ENCODE measurements around the gene COPS7A. TPM values are rescaled to one million over a fixed set of nuclear protein-coding genes. Genes with fewer than 3 reads are reported as not detected.
A peak's percentile ranks its signal among the peaks of the same experiment; 100 is the strongest.

The COPS7A gene, protein sequence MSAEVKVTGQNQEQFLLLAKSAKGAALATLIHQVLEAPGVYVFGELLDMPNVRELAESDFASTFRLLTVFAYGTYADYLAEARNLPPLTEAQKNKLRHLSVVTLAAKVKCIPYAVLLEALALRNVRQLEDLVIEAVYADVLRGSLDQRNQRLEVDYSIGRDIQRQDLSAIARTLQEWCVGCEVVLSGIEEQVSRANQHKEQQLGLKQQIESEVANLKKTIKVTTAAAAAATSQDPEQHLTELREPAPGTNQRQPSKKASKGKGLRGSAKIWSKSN
- total RNA-seq (10 to 100 TPM; 51.3 to 69.3 (median 60.1) TPM), polyA plus RNA-seq (10 to 100 TPM; 48.6 to 52.5 (median 52.3) TPM)

DNA sequence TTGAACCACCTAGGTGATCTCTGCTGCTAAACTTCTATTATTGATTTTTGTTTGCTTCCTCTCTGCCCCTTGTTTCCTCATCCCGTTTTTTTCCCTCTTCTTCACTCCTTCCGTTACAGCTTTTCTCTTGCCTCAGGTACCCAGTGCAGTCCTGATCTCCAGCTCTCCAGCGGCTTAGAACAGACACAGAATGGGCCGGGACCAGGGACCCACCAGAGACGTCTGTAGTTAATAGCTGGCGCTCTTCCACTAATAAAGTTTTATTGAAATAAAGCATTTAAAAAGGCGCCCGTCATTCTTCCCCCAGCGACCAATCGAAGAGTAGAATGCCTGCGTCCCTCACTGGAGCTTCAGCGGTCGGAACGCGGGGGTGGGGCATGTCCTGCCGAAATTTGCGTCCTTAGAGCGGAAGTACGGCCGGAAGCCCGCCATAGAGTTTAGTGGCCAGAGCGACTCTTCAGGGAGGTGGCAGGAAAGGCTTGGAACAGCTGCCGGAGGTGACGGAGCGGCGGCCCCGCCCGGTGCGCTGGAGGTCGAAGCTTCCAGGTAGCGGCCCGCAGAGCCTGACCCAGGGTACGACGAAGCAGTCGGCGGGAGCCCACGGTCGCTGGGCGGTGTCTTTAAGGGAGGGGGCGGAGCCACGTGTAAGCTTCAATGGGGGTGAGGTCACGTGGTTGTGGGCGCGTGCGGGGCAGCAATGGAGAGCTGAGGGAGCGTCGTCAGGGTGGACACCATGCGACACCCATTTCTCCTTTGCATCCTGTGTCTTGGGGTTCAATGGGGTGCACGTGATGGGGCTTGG is at the start of gene COPS7A:
COPS7A (plus strand) TSS at position 440 of the 802 bp plus-strand sequence. CDS start 611 bp downstream, outside the sequence.
- WGBS, 2 donors, result 0 to 1% methylated on average over 49 of the region's 49 CpGs
- TF ChIP-seq, protein P1, sequence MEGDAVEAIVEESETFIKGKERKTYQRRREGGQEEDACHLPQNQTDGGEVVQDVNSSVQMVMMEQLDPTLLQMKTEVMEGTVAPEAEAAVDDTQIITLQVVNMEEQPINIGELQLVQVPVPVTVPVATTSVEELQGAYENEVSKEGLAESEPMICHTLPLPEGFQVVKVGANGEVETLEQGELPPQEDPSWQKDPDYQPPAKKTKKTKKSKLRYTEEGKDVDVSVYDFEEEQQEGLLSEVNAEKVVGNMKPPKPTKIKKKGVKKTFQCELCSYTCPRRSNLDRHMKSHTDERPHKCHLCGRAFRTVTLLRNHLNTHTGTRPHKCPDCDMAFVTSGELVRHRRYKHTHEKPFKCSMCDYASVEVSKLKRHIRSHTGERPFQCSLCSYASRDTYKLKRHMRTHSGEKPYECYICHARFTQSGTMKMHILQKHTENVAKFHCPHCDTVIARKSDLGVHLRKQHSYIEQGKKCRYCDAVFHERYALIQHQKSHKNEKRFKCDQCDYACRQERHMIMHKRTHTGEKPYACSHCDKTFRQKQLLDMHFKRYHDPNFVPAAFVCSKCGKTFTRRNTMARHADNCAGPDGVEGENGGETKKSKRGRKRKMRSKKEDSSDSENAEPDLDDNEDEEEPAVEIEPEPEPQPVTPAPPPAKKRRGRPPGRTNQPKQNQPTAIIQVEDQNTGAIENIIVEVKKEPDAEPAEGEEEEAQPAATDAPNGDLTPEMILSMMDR (IDR thresholded peaks at IDR 0.05), result no peak
- TF ChIP-seq POLR2A (IDR thresholded peaks at IDR 0.05) (peak; percentile 13 to 52), POLR2AphosphoS5 (IDR thresholded peaks at IDR 0.05) (peak; percentile 46 to 85 (median 77)), EP300 (IDR thresholded peaks at IDR 0.05) (peak in 1 of 4 donors; percentile 19)
- Histone ChIP-seq H3K4me1 (peaks cover 0 to 15% (median 14%) of the 10 kb centered on the region in 4 donors), H3K4me3 (peak within 1 kb of the TSS; percentile 52 to 67 (median 55)), H3K27ac (peak within 1 kb of the TSS; percentile 80 to 86 (median 84)), H3K36me3 (peaks cover 3 to 22% (median 13%) of the 10 kb centered on the region in 4 donors), H3K27me3 (no peaks in the 10 kb centered on the region), H3K9me3 (no peaks in the 10 kb centered on the region)
- intact Hi-C loops (cut with DNase I), result loop anchor here (1.0 to 5.0 kb wide), 2 partner anchors 35 to 62 kb away; partner anchors contain the start of genes ING4 and ZNF384
- peak; percentile 99 for DNase-seq

DNA sequence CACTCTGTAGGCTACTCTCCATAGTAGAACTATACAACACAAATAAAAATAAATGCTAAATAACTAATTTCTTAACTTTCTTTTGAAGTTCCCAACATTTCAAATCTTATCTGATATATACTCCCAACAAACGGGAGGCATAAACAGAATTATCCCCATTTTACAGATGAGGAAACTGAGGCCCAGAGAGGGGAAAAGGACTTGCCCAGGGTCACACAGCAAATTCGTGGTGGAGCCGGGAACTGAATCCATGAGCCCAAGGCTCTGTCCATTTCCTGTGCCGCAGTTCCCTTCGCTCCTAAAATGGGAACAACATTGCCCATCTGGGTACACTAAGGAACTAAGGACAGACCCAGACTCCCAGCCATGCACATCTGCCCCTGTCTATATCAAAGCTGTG is 46.9 kb upstream of the COPS7A start:
- intact Hi-C loops (cut with DNase I), result no loop called here
- DNase-seq, result no peak
- Histone ChIP-seq H3K4me1 (no peaks in the 10 kb centered on the region), H3K27ac (no peak overlapping the region), H3K27me3 (no peaks in the 10 kb centered on the region), H3K4me3 (no peak overlapping the region), H3K36me3 (peaks cover 43 to 97% (median 62%) of the 10 kb centered on the region in 4 donors), H3K9me3 (no peaks in the 10 kb centered on the region)
- TF ChIP-seq POLR2AphosphoS5 (IDR thresholded peaks at IDR 0.05) (no peak), EP300 (IDR thresholded peaks at IDR 0.05) (no peak), POLR2A (IDR thresholded peaks at IDR 0.05) (no peak)
- TF ChIP-seq, protein P1 (IDR thresholded peaks at IDR 0.05), result no peak
- WGBS, 2 donors, result 94 to 96% methylated on average over 5 of the region's 5 CpGs

DNA sequence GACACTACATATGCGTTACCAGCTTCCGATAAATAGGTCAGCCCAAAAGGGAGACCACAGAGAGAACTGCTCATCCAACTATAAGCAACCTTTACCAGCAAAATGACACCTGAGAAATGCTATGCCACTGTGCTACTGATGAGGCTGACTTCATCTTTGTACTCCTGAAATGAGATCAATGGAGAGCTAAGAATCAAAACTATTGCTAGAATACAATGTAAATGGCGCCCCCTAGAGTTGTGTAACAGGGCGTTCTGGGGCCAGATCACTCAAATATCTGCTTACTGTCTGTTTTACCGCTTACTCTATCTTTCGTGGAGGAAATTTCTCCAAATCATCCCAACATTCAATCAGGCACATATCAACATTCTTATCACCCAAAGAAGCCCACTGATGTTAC is 39.2 kb upstream of the COPS7A start:
- no peak for DNase-seq
- H3K27me3 ChIP-seq, result no peaks in the 10 kb centered on the region
- no peak overlapping the region for H3K27ac ChIP-seq
- H3K9me3 ChIP-seq, result no peaks in the 10 kb centered on the region
- H3K4me1 ChIP-seq, result peaks cover 0 to 28% (median 26%) of the 10 kb centered on the region in 4 donors
- no peak overlapping the region for H3K4me3 ChIP-seq
- WGBS, 2 donors, result 55 to 67% methylated on average over 6 of the region's 6 CpGs
- intact Hi-C loops (cut with DNase I), result loop anchor here (5.0 kb wide), 1 partner anchor 93 kb away; no protein-coding TSS in a partner anchor
- H3K36me3 ChIP-seq, result peaks cover 0 to 31% (median 2%) of the 10 kb centered on the region in 4 donors
- TF ChIP-seq POLR2A (IDR thresholded peaks at IDR 0.05), result no peak
- TF ChIP-seq POLR2AphosphoS5 (IDR thresholded peaks at IDR 0.05), result no peak
- no peak for TF ChIP-seq EP300 (IDR thresholded peaks at IDR 0.05)
- TF ChIP-seq, protein P1 (IDR thresholded peaks at IDR 0.05), result peak in 1 of 4 experiments; percentile 37

DNA sequence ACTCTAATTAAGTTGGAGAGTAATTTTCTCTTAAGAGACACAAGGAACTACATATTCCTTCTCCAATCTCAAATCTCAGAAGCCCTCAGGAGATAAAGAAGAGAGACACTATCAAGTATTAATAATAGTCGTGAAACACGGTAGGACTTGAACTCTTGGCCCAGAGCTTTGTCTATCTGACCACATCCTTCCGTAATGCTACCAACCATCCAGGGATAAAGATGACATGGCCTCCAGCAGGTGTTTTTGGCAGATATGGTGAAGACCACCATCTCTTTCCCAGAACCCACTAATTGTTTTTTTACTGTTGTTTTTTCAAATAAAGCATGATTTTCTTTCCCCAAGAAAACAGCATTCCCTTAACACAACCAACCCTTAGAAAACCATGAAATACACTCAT is 38.0 kb upstream of the COPS7A start:
- peaks cover 0 to 39% (median 36%) of the 10 kb centered on the region in 4 donors for H3K4me1 ChIP-seq
- no peak overlapping the region for H3K27ac ChIP-seq
- peaks cover 0 to 20% (median 2%) of the 10 kb centered on the region in 4 donors for H3K36me3 ChIP-seq
- intact Hi-C loops (cut with DNase I), result loop anchor here (5.0 kb wide), 1 partner anchor 91 kb away; no protein-coding TSS in a partner anchor
- H3K27me3 ChIP-seq, result no peaks in the 10 kb centered on the region
- TF ChIP-seq POLR2A (IDR thresholded peaks at IDR 0.05) (no peak), POLR2AphosphoS5 (IDR thresholded peaks at IDR 0.05) (no peak), EP300 (IDR thresholded peaks at IDR 0.05) (no peak)
- TF ChIP-seq, protein P1 (IDR thresholded peaks at IDR 0.05), result no peak
- no peak overlapping the region for H3K4me3 ChIP-seq
- H3K9me3 ChIP-seq, result no peaks in the 10 kb centered on the region
- WGBS, 2 donors, result 81 to 85% methylated on average over 3 of the region's 3 CpGs
- DNase-seq, result no peak

All from sigmoid colon (tissue), 7 donors.